ENCODE data around the gene AMHR2.

The AMHR2 gene

DNA sequence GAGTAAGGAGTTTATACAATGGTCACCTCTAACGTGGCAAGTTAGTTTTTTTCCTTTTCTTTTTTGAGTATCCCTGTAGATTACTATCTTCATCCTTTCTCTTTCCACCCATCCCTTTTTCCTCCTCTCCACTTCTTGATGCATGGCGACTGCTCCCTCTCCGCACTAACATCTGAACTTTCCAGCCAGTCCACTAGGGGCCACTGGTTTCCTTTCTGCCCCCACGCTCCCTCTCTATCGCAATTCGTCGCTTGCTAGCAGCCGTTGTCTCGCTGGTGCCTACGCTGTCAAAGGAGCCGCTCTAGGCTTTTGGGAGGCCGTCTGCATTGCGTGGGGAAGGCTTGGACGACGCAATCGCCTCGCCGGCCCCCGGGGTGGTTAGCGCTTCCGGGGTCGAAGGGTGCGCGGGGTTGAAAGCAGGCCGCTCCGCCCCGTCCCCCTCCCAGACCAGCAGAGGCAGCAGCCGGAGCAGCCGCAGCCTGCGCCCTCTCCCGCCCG is 28.1 kb downstream of the AMHR2 start, which contains the start of gene PCBP2 (continued):
- TF ChIP-seq ZNF391 (tag by site-specific recombination; IDR thresholded peaks at IDR 0.05; ENCODE audit: borderline replicate concordance, low read depth) (peak; percentile 76; the same call in 1 of the 2 replicates), ZNF785 (tag by site-specific recombination; IDR thresholded peaks at IDR 0.05) (no peak; the same call in 1 of the 2 replicates), PRDM1 (tag by site-specific recombination; IDR thresholded peaks at IDR 0.05) (peak; percentile 98), IKZF3 (tag by site-specific recombination; IDR thresholded peaks at IDR 0.05) (peak; percentile 33; the same call in 1 of the 2 replicates), ZNF175 (tag by site-specific recombination; IDR thresholded peaks at IDR 0.05) (no peak), ZNF404 (tag by site-specific recombination; IDR thresholded peaks at IDR 0.05) (no peak), ZNF654 (tag by site-specific recombination; IDR thresholded peaks at IDR 0.05; ENCODE audit: low read depth) (peak; percentile 62), YY2 (tag by site-specific recombination; IDR thresholded peaks at IDR 0.05) (peak; percentile 69), ZNF544 (tag by site-specific recombination; IDR thresholded peaks at IDR 0.05) (no peak), ZNF366 (tag by site-specific recombination; conservative IDR thresholded peaks at IDR 0.05) (peak; percentile 99), ZSCAN30 (tag by site-specific recombination; IDR thresholded peaks at IDR 0.05) (peak; percentile 86), ZNF747 (tag by site-specific recombination; IDR thresholded peaks at IDR 0.05) (no peak), ZBTB49 (tag by site-specific recombination; IDR thresholded peaks at IDR 0.05; ENCODE audit: low read depth) (no peak), ZBTB21 (tag by site-specific recombination; IDR thresholded peaks at IDR 0.05) (peak; percentile 85), ZBTB20 (tag by site-specific recombination; IDR thresholded peaks at IDR 0.05) (no peak), REPIN1 (tag by site-specific recombination; IDR thresholded peaks at IDR 0.05; ENCODE audit: low read depth) (no peak), ZNF792 (tag by site-specific recombination; IDR thresholded peaks at IDR 0.05) (no peak), ZBTB8A (tag by site-specific recombination; IDR thresholded peaks at IDR 0.05) (peak; percentile 77), RBAK (tag by site-specific recombination; IDR thresholded peaks at IDR 0.05) (no peak), KLF1 (tag by site-specific recombination; IDR thresholded peaks at IDR 0.05) (peak; percentile 58), ZNF658 (tag by site-specific recombination; IDR thresholded peaks at IDR 0.05) (no peak), ZNF660 (tag by site-specific recombination; IDR thresholded peaks at IDR 0.05) (peak; percentile 97), ZNF274 (IDR thresholded peaks at IDR 0.05; ENCODE audit: low read length) (no peak), ZNF274 (tag by site-specific recombination; IDR thresholded peaks at IDR 0.05; ENCODE audit: borderline replicate concordance) (no peak), SP2 (tag by site-specific recombination; IDR thresholded peaks at IDR 0.05) (peak; percentile 82), ZNF354C (tag by site-specific recombination; IDR thresholded peaks at IDR 0.05; ENCODE audit: borderline replicate concordance, low read depth) (no peak), ZNF169 (tag by site-specific recombination; IDR thresholded peaks at IDR 0.05) (no peak)
- TF ChIP-seq, protein P1, sequence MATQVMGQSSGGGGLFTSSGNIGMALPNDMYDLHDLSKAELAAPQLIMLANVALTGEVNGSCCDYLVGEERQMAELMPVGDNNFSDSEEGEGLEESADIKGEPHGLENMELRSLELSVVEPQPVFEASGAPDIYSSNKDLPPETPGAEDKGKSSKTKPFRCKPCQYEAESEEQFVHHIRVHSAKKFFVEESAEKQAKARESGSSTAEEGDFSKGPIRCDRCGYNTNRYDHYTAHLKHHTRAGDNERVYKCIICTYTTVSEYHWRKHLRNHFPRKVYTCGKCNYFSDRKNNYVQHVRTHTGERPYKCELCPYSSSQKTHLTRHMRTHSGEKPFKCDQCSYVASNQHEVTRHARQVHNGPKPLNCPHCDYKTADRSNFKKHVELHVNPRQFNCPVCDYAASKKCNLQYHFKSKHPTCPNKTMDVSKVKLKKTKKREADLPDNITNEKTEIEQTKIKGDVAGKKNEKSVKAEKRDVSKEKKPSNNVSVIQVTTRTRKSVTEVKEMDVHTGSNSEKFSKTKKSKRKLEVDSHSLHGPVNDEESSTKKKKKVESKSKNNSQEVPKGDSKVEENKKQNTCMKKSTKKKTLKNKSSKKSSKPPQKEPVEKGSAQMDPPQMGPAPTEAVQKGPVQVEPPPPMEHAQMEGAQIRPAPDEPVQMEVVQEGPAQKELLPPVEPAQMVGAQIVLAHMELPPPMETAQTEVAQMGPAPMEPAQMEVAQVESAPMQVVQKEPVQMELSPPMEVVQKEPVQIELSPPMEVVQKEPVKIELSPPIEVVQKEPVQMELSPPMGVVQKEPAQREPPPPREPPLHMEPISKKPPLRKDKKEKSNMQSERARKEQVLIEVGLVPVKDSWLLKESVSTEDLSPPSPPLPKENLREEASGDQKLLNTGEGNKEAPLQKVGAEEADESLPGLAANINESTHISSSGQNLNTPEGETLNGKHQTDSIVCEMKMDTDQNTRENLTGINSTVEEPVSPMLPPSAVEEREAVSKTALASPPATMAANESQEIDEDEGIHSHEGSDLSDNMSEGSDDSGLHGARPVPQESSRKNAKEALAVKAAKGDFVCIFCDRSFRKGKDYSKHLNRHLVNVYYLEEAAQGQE (tag by site-specific recombination; IDR thresholded peaks at IDR 0.05) = 0 out of 2 replicates have a peak, but pooled peaks have one; percentile 20
- TF ChIP-seq, protein P2, sequence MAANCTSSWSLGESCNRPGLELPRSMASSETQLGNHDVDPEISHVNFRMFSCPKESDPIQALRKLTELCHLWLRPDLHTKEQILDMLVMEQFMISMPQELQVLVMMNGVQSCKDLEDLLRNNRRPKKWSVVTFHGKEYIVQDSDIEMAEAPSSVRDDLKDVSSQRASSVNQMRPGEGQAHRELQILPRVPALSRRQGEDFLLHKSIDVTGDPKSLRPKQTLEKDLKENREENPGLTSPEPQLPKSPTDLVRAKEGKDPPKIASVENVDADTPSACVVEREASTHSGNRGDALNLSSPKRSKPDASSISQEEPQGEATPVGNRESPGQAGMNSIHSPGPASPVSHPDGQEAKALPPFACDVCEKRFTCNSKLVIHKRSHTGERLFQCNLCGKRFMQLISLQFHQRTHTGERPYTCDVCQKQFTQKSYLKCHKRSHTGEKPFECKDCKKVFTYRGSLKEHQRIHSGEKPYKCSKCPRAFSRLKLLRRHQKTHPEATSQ (tag by site-specific recombination; IDR thresholded peaks at IDR 0.05) = 0 out of 2 replicates have a peak, but pooled peaks have one; percentile 60
- TF ChIP-seq, protein P3, sequence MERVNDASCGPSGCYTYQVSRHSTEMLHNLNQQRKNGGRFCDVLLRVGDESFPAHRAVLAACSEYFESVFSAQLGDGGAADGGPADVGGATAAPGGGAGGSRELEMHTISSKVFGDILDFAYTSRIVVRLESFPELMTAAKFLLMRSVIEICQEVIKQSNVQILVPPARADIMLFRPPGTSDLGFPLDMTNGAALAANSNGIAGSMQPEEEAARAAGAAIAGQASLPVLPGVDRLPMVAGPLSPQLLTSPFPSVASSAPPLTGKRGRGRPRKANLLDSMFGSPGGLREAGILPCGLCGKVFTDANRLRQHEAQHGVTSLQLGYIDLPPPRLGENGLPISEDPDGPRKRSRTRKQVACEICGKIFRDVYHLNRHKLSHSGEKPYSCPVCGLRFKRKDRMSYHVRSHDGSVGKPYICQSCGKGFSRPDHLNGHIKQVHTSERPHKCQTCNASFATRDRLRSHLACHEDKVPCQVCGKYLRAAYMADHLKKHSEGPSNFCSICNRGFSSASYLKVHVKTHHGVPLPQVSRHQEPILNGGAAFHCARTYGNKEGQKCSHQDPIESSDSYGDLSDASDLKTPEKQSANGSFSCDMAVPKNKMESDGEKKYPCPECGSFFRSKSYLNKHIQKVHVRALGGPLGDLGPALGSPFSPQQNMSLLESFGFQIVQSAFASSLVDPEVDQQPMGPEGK (tag by site-specific recombination; IDR thresholded peaks at IDR 0.05) = peak; percentile 92
- TF ChIP-seq, protein P4, sequence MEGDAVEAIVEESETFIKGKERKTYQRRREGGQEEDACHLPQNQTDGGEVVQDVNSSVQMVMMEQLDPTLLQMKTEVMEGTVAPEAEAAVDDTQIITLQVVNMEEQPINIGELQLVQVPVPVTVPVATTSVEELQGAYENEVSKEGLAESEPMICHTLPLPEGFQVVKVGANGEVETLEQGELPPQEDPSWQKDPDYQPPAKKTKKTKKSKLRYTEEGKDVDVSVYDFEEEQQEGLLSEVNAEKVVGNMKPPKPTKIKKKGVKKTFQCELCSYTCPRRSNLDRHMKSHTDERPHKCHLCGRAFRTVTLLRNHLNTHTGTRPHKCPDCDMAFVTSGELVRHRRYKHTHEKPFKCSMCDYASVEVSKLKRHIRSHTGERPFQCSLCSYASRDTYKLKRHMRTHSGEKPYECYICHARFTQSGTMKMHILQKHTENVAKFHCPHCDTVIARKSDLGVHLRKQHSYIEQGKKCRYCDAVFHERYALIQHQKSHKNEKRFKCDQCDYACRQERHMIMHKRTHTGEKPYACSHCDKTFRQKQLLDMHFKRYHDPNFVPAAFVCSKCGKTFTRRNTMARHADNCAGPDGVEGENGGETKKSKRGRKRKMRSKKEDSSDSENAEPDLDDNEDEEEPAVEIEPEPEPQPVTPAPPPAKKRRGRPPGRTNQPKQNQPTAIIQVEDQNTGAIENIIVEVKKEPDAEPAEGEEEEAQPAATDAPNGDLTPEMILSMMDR (tag by site-specific recombination; IDR thresholded peaks at IDR 0.05) = peak; percentile 99

Measured in HEK293 (cell line).